ENCODE results near the gene PEAK1. TPM values are rescaled to one million over a fixed set of nuclear protein-coding genes. Genes with fewer than 3 reads are reported as not detected.

Gene PEAK1
- polyA plus RNA-seq, 1 donor (not counting 4 experiments of a cell fraction or from before 2014, with no cell fraction given), result 5.9 TPM

GRCh38 chr15:77099741-77100463 is 320.0 kb downstream of the PEAK1 start:
- H3K79me2 ChIP-seq (ENCODE audit: control insufficient read depth, insufficient read depth, low read length), result no peaks in the 10 kb centered on the region
- no peak overlapping the region for H3K4me3 ChIP-seq (ENCODE audit: control insufficient read depth in 2 of 3, extremely low read depth in 1 of 3, insufficient read depth in 2 of 3, low read depth in 1 of 3, low read length in 3 of 3)
- TF ChIP-seq CTCF (optimal IDR thresholded peaks at IDR 0.05 in 1 of 3, IDR thresholded peaks at IDR 0.05 in 1 of 3, conservative IDR thresholded peaks at IDR 0.05 in 1 of 3; ENCODE audit: extremely low read depth in 1 of 3, insufficient read depth in 2 of 3, low read length in 3 of 3) (no peak), EZH2 (IDR thresholded peaks at IDR 0.05; ENCODE audit: low read length) (no peak)
- H4K20me1 ChIP-seq (ENCODE audit: control insufficient read depth, extremely low read depth, insufficient read depth, low read length), result no peaks in the 10 kb centered on the region
- H3K4me1 ChIP-seq (ENCODE audit: control insufficient read depth, extremely low read depth, insufficient read depth, low read length), result no peaks in the 10 kb centered on the region
- H3K27me3 ChIP-seq (ENCODE audit: control insufficient read depth, extremely low read depth, insufficient read depth, low read length), result peaks cover 5% of the 10 kb centered on the region
- no peaks in the 10 kb centered on the region for H3K36me3 ChIP-seq (ENCODE audit: control insufficient read depth in 2 of 2, extremely low read depth in 1 of 2, insufficient read depth in 2 of 2, low read length in 2 of 2)
- no peaks in the 10 kb centered on the region for H3K9me1 ChIP-seq (ENCODE audit: control insufficient read depth, extremely low read depth, insufficient read depth, low read length)
- H2AFZ ChIP-seq (ENCODE audit: control insufficient read depth, low read length), result no peak overlapping the region
- FAIRE-seq (no peak), DNase-seq (ENCODE audit: low read depth, low spot score) (no peak)
- dilution Hi-C loops (cut with MboI; ENCODE audit: extremely low pct_ligation_motif_present, low sequenced_read_pairs), result no loop called here
- H3K9ac ChIP-seq (ENCODE audit: control insufficient read depth, extremely low read depth, insufficient read depth, low read length), result no peak overlapping the region
- H3K4me2 ChIP-seq (ENCODE audit: control insufficient read depth, extremely low read depth, insufficient read depth, low read depth, low read length), result no peak overlapping the region
- no peak overlapping the region for H3K27ac ChIP-seq (ENCODE audit: control insufficient read depth, insufficient read depth, low read length)
- H3K9me3 ChIP-seq (ENCODE audit: control insufficient read depth, low read depth, low read length), result no peaks in the 10 kb centered on the region

- H3K9me3 ChIP-seq (ENCODE audit: control insufficient read depth, low read depth, low read length), result no peaks in the 10 kb centered on the region
- H3K4me3 ChIP-seq (ENCODE audit: control insufficient read depth in 2 of 3, extremely low read depth in 1 of 3, insufficient read depth in 2 of 3, low read depth in 1 of 3, low read length in 3 of 3), result no peak overlapping the region
- no peak overlapping the region for H3K9ac ChIP-seq (ENCODE audit: control insufficient read depth, extremely low read depth, insufficient read depth, low read length)
- H3K4me1 ChIP-seq (ENCODE audit: control insufficient read depth, extremely low read depth, insufficient read depth, low read length), result no peaks in the 10 kb centered on the region
- H3K36me3 ChIP-seq (ENCODE audit: control insufficient read depth in 2 of 2, extremely low read depth in 1 of 2, insufficient read depth in 2 of 2, low read length in 2 of 2), result no peaks in the 10 kb centered on the region
- H3K4me2 ChIP-seq (ENCODE audit: control insufficient read depth, extremely low read depth, insufficient read depth, low read depth, low read length), result no peak overlapping the region
- peaks cover 5% of the 10 kb centered on the region for H3K27me3 ChIP-seq (ENCODE audit: control insufficient read depth, extremely low read depth, insufficient read depth, low read length)
- no peak for TF ChIP-seq EZH2 (IDR thresholded peaks at IDR 0.05; ENCODE audit: low read length)
- TF ChIP-seq CTCF (optimal IDR thresholded peaks at IDR 0.05 in 1 of 3, IDR thresholded peaks at IDR 0.05 in 1 of 3, conservative IDR thresholded peaks at IDR 0.05 in 1 of 3; ENCODE audit: extremely low read depth in 1 of 3, insufficient read depth in 2 of 3, low read length in 3 of 3), result no peak
- H3K79me2 ChIP-seq (ENCODE audit: control insufficient read depth, insufficient read depth, low read length), result no peaks in the 10 kb centered on the region
- no peak overlapping the region for H3K27ac ChIP-seq (ENCODE audit: control insufficient read depth, insufficient read depth, low read length)
- DNase-seq (ENCODE audit: low read depth, low spot score), result no peak
- no peak overlapping the region for H2AFZ ChIP-seq (ENCODE audit: control insufficient read depth, low read length)
- dilution Hi-C loops (cut with MboI; ENCODE audit: extremely low pct_ligation_motif_present, low sequenced_read_pairs), result no loop called here
- FAIRE-seq, result no peak
- H4K20me1 ChIP-seq (ENCODE audit: control insufficient read depth, extremely low read depth, insufficient read depth, low read length), result no peaks in the 10 kb centered on the region
- H3K9me1 ChIP-seq (ENCODE audit: control insufficient read depth, extremely low read depth, insufficient read depth, low read length), result no peaks in the 10 kb centered on the region
Observed at GRCh38 chr15:77098572-77098971, 321.3 kb downstream of the PEAK1 start.

Data from keratinocyte (primary cell).